Coronary artery (tissue), 2 donors: Measurements from ENCODE around the gene GNAT2.

Experiments used
- DNase-seq: peaks from one replicate; pipeline ENCODE4 v3.0.0-alpha.2; 2017; ENCODE audit warnings: low spot score
- H3K27ac ChIP-seq, 2 donors: fragments of 200-600 bp; sonication (generic); one replicate each; pipeline ENCODE4 v1.5.1; 2016 to 2019
- H3K4me3 ChIP-seq: fragments of 200-600 bp; sonication (generic); 2 replicates; pipeline ENCODE4 v1.5.1; 2016; ENCODE audit warnings: mild to moderate bottlenecking, moderate library complexity
- CTCF ChIP-seq: fragments of 200-600 bp; sonication (generic); IDR thresholded peaks from one replicate; pipeline ENCODE4 v1.5.1; 2019; ENCODE audit warnings: antibody characterized with exemption

The GNAT2 gene

GRCh38 chr1:109586055-109586454 is 33.4 kb downstream of the GNAT2 start:
- no peak overlapping the region for H3K4me3 ChIP-seq
- DNase-seq = no peak
- no peak for TF ChIP-seq CTCF
- H3K27ac ChIP-seq = no peak overlapping the region

GRCh38 chr1:109584766-109585165 is 34.6 kb downstream of the GNAT2 start:
- TF ChIP-seq CTCF = no peak
- no peak overlapping the region for H3K4me3 ChIP-seq
- H3K27ac ChIP-seq = no peak overlapping the region
- DNase-seq = no peak

GRCh38 chr1:109582021-109582420 is 37.4 kb downstream of the GNAT2 start:
- H3K27ac ChIP-seq = no peak overlapping the region
- no peak overlapping the region for H3K4me3 ChIP-seq
- DNase-seq = no peak
- TF ChIP-seq CTCF = no peak

- Histone ChIP-seq H3K4me3 (no peak overlapping the region), H3K27ac (peak overlapping the region; percentile 36 to 59)
- TF ChIP-seq CTCF = no peak
- no peak for DNase-seq
These were observed 39.9 kb downstream of the GNAT2 start for GRCh38 chr1:109579491-109579890.

- Histone ChIP-seq H3K4me3 (no peak overlapping the region), H3K27ac (peak overlapping the region; percentile 36 to 59)
- DNase-seq = no peak
- TF ChIP-seq CTCF = no peak
These were observed 40.4 kb downstream of the GNAT2 start for GRCh38 chr1:109578947-109579443.

GRCh38 chr1:109573785-109574184 is 45.6 kb downstream of the GNAT2 start:
- no peak for TF ChIP-seq CTCF
- H3K27ac ChIP-seq = no peak overlapping the region
- no peak for DNase-seq
- no peak overlapping the region for H3K4me3 ChIP-seq

GRCh38 chr1:109570414-109570813 is 49.0 kb downstream of the GNAT2 start:
- no peak for TF ChIP-seq CTCF
- DNase-seq = no peak
- Histone ChIP-seq H3K27ac (no peak overlapping the region), H3K4me3 (no peak overlapping the region)
